Osteoblast (primary cell): ENCODE measurements around the gene TC2N. TPM values are rescaled to one million over a fixed set of nuclear protein-coding genes. Genes with fewer than 3 reads are reported as not detected.

Experiments used
- DNase-seq: peaks from one replicate; pipeline ENCODE4 v3.0.0; 2011; ENCODE audit warnings: low spot score, mixed read lengths; ENCODE audit not compliant: insufficient read length; ENCODE audit errors: missing footprints
- H2AFZ ChIP-seq: 2 replicates; pipeline ENCODE4 v1.6.0; 2011; ENCODE audit warnings: mild to moderate bottlenecking, low read length
- H3K27ac ChIP-seq: 2 replicates; pipeline ENCODE4 v1.5.1; 2011; ENCODE audit warnings: mild to moderate bottlenecking, low read depth, low read length, moderate library complexity
- H3K27me3 ChIP-seq: 2 replicates; pipeline ENCODE4 v1.6.0; 2012; ENCODE audit warnings: mild to moderate bottlenecking, control low read depth, inconsistent platforms, low read length, moderate library complexity; ENCODE audit not compliant: insufficient read depth
- H3K36me3 ChIP-seq: 2 replicates; pipeline ENCODE4 v1.5.1; 2011; ENCODE audit warnings: mild to moderate bottlenecking, low read length, control low read depth, moderate library complexity; ENCODE audit not compliant: insufficient read depth
- H3K4me1 ChIP-seq: 2 replicates; pipeline ENCODE4 v1.5.1; 2011; ENCODE audit warnings: mild to moderate bottlenecking, low read length, control low read depth, moderate library complexity; ENCODE audit not compliant: insufficient read depth
- H3K4me2 ChIP-seq: 2 replicates; pipeline ENCODE4 v1.6.0; 2011; ENCODE audit warnings: mild to moderate bottlenecking, low read length; ENCODE audit not compliant: insufficient read depth
- H3K4me3 ChIP-seq: fragments of 200-600 bp; sonication (generic); 3 replicates; pipeline ENCODE4 v1.5.1; 2012; ENCODE audit warnings: mild to moderate bottlenecking, low read length, inconsistent platforms; ENCODE audit not compliant: insufficient read depth
- H3K79me2 ChIP-seq: 2 replicates; pipeline ENCODE4 v1.6.0; 2012; ENCODE audit warnings: mild to moderate bottlenecking, low read length, control low read depth, inconsistent platforms; ENCODE audit not compliant: insufficient read depth
- H3K9me3 ChIP-seq: 2 replicates; pipeline ENCODE4 v1.5.1; 2011; ENCODE audit warnings: low read depth, low read length, control low read depth
- H4K20me1 ChIP-seq: 2 replicates; pipeline ENCODE4 v1.6.0; 2012; ENCODE audit warnings: mild to moderate bottlenecking, low read length, control low read depth; ENCODE audit not compliant: insufficient read depth
- CTCF ChIP-seq: IDR thresholded peaks from 2 replicates; pipeline ENCODE4 v1.5.1; 2011; ENCODE audit warnings: mild to moderate bottlenecking, low read depth, low read length, moderate library complexity; ENCODE audit errors: extremely low read depth
- total RNA-seq: library from RNA; depleted of rRNA; stranded (reverse); fragments of >200 nt; gene quantifications from 2 replicates; pipeline ENCODE4 v1.2.3, GENCODE V29; 2012

The TC2N gene
- total RNA-seq, 1 donor = under 0.01 TPM

GRCh38 chr14:91837076-91837475 is 30.3 kb downstream of the TC2N start:
- no peak overlapping the region for H3K4me3 ChIP-seq
- no peak for TF ChIP-seq CTCF
- H3K79me2 ChIP-seq = no peaks in the 10 kb centered on the region
- no peaks in the 10 kb centered on the region for H4K20me1 ChIP-seq
- H3K4me1 ChIP-seq = no peaks in the 10 kb centered on the region
- H3K4me2 ChIP-seq = no peak overlapping the region
- no peak overlapping the region for H2AFZ ChIP-seq
- no peak for DNase-seq
- no peak overlapping the region for H3K27ac ChIP-seq
- no peaks in the 10 kb centered on the region for H3K9me3 ChIP-seq
- peaks cover 36% of the 10 kb centered on the region for H3K27me3 ChIP-seq
- H3K36me3 ChIP-seq = no peaks in the 10 kb centered on the region

GRCh38 chr14:91835920-91836843 is 31.2 kb downstream of the TC2N start:
- no peaks in the 10 kb centered on the region for H3K79me2 ChIP-seq
- no peak overlapping the region for H2AFZ ChIP-seq
- no peaks in the 10 kb centered on the region for H3K36me3 ChIP-seq
- no peaks in the 10 kb centered on the region for H3K9me3 ChIP-seq
- no peak for TF ChIP-seq CTCF
- no peaks in the 10 kb centered on the region for H3K4me1 ChIP-seq
- H3K4me2 ChIP-seq = no peak overlapping the region
- peak; percentile 54 for DNase-seq
- H4K20me1 ChIP-seq = no peaks in the 10 kb centered on the region
- H3K27me3 ChIP-seq = peaks cover 36% of the 10 kb centered on the region
- no peak overlapping the region for H3K27ac ChIP-seq
- H3K4me3 ChIP-seq = no peak overlapping the region

- H3K79me2 ChIP-seq = no peaks in the 10 kb centered on the region
- no peak overlapping the region for H3K4me3 ChIP-seq
- H3K4me2 ChIP-seq = no peak overlapping the region
- peaks cover 36% of the 10 kb centered on the region for H3K27me3 ChIP-seq
- no peaks in the 10 kb centered on the region for H3K9me3 ChIP-seq
- H4K20me1 ChIP-seq = no peaks in the 10 kb centered on the region
- H2AFZ ChIP-seq = no peak overlapping the region
- no peak for DNase-seq
- no peak overlapping the region for H3K27ac ChIP-seq
- no peaks in the 10 kb centered on the region for H3K4me1 ChIP-seq
- H3K36me3 ChIP-seq = no peaks in the 10 kb centered on the region
- no peak for TF ChIP-seq CTCF
These were observed 32.0 kb downstream of the TC2N start for GRCh38 chr14:91835197-91835919.

- Histone ChIP-seq H3K4me3 (no peak overlapping the region), H4K20me1 (no peaks in the 10 kb centered on the region), H3K4me1 (no peaks in the 10 kb centered on the region), H2AFZ (no peak overlapping the region), H3K9me3 (no peaks in the 10 kb centered on the region), H3K79me2 (no peaks in the 10 kb centered on the region), H3K4me2 (no peak overlapping the region), H3K27ac (no peak overlapping the region), H3K36me3 (no peaks in the 10 kb centered on the region), H3K27me3 (peaks cover 36% of the 10 kb centered on the region)
- DNase-seq = peak; percentile 45
- TF ChIP-seq CTCF = no peak
These were observed 32.8 kb downstream of the TC2N start for GRCh38 chr14:91834571-91834970.
